Left lung (tissue), 10 donors: ENCODE results near the gene SOX6. TPM values are rescaled to one million over a fixed set of nuclear protein-coding genes. Genes with fewer than 3 reads are reported as not detected.

Experiments used
- ATAC-seq: fragments of 200-7000 bp; cut with Tn5 transposase; one replicate; pipeline ENCODE4 v1.9.1; 2020; ENCODE audit warnings: moderate library complexity
- DNase-seq, 4 donors: peaks; one replicate each; pipeline ENCODE4 v3.0.0-alpha.2; 2013 to 2020
- H3K27ac ChIP-seq, 2 donors: fragments of 200-600 bp; sonication (generic) in 1 of 2; one replicate each; pipeline versions ENCODE4 v1.5.0 to v1.8.0; 2020 to 2021
- H3K27me3 ChIP-seq, 2 donors: fragments of 200-600 bp; sonication (generic) in 1 of 2; one replicate each; pipeline versions ENCODE4 v1.5.0 to v1.8.0; 2020 to 2021
- H3K36me3 ChIP-seq, 2 donors: fragments of 200-600 bp; sonication (generic) in 1 of 2; one replicate each; pipeline versions ENCODE4 v1.5.0 to v1.8.0; 2020 to 2021
- H3K4me1 ChIP-seq, 2 donors: fragments of 200-600 bp; one replicate each; pipeline ENCODE4 v1.8.0; 2021
- H3K4me3 ChIP-seq, 2 donors: fragments of 200-600 bp; sonication (generic) in 1 of 2; one replicate each; pipeline versions ENCODE4 v1.5.0 to v1.8.0; 2020 to 2021; ENCODE audit warnings: mild to moderate bottlenecking in 1 of 2
- H3K9me3 ChIP-seq, 2 donors: fragments of 200-600 bp; sonication (generic) in 1 of 2; one replicate each; pipeline versions ENCODE4 v1.5.0 to v1.8.0; 2020 to 2021
- CTCF ChIP-seq, 2 donors: fragments of 200-600 bp; sonication (generic) in 1 of 2; IDR thresholded peaks; one replicate each; pipeline versions ENCODE4 v1.5.0 to v1.8.0; 2021; ENCODE audit warnings: antibody characterized with exemption in 2 of 2
- intact Hi-C, 2 donors: fragments of 100-400 bp; cut with DNase I; formaldehyde crosslinking; loops; one replicate each; pipeline versions ENCODE4 v1.11.2 to v1.14.2; 2022
- polyA plus RNA-seq, 6 donors: library from polyadenylated mRNA; unstranded; fragments of 120-200 nt; gene quantifications; one replicate each; pipeline ENCODE4 v1.2.1, GENCODE V29; 2013; ENCODE audit not compliant: insufficient read length in 6 of 6
- total RNA-seq, 2 donors: library from RNA; stranded (reverse); fragmentation: NEBNext Ultra II Directional; extraction: Animal tissue kit (Norgen Biotek cat#: 25700); gene quantifications; one replicate each; pipeline ENCODE4 v1.2.1, GENCODE V29; 2021
- donor health status: DM: no; HTN: yes; CAD: no.
- donor health status: DM: no; HTN: no; CAD: no.

SOX6 gene
- total and polyA plus RNA-seq, 8 donors: 4.7 to 20.5 (median 15.6) TPM

- TF ChIP-seq CTCF (IDR thresholded peaks at IDR 0.05): no peak
- Histone ChIP-seq H3K27me3 (no peaks in the 10 kb centered on the region), H3K4me3 (no peak overlapping the region), H3K27ac (no peak overlapping the region), H3K4me1 (no peaks in the 10 kb centered on the region), H3K36me3 (no peaks in the 10 kb centered on the region), H3K9me3 (no peaks in the 10 kb centered on the region)
- no peak for DNase-seq
- intact Hi-C loops: no loop called here
- ATAC-seq: no peak
These were observed 3.0 kb upstream of the SOX6 start for GRCh38 chr11:16359369-16359768.

GRCh38 chr11:16358726-16359125, 2.4 kb upstream of the SOX6 start:
- Histone ChIP-seq H3K4me3 (no peak overlapping the region), H3K9me3 (no peaks in the 10 kb centered on the region), H3K27me3 (no peaks in the 10 kb centered on the region), H3K4me1 (no peaks in the 10 kb centered on the region), H3K27ac (no peak overlapping the region), H3K36me3 (no peaks in the 10 kb centered on the region)
- DNase-seq: no peak
- no peak for TF ChIP-seq CTCF (IDR thresholded peaks at IDR 0.05)
- intact Hi-C loops: no loop called here
- ATAC-seq: no peak

DNA sequence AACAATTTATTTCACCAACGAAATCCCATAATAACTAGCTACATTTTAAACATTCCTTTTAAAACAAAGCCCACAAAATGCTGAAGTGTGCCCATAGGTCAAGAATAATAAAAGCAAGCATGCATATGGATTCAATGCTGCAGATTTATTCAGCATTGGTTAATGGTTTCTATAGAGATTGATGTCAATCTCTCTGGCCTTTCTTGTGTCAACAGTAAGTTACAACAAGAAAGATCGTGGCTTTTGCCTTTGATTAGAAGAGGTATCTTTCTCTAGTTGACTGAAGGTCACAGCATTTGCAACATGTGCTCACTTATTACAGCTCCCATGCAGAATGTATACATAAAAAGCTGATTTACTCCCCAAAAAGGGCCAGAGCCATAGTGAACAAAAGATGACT, 1.4 kb upstream of the SOX6 start:
- Histone ChIP-seq H3K4me1 (no peaks in the 10 kb centered on the region), H3K27me3 (no peaks in the 10 kb centered on the region), H3K4me3 (no peak overlapping the region), H3K36me3 (no peaks in the 10 kb centered on the region), H3K9me3 (no peaks in the 10 kb centered on the region), H3K27ac (no peak overlapping the region)
- TF ChIP-seq CTCF (IDR thresholded peaks at IDR 0.05): no peak
- no peak for DNase-seq
- intact Hi-C loops: no loop called here
- no peak for ATAC-seq

DNA sequence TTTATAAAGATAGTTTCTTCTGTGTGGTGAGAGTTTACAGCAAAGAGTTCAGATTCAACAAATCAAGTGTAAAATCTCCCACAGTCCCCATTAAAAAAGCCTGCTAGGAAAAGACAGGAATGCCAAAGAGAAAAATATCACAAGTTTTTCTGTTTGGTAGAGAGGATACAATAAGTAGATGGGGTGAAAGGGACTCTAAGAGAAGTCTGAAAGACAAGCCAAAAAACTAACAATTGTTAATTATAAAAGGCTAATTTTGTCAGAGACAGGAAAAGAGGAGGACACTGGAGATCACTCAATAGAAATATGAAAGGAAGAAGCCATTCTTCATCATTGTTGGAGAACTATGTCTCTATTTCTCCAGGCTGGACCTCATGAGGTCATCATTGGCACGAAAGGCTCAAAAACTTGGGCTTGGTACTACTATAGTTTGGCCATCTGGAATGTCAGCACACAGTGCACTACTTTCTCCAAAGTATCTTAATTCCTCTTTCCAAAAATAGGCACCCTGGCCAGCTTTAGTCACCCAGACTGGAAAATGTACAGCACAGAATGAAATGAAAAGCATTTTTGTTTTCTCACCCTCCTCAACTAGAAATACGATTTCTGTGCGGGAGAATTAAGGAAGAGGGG, 531 bp upstream of the SOX6 start:
- H3K36me3 ChIP-seq: no peaks in the 10 kb centered on the region
- no peaks in the 10 kb centered on the region for H3K9me3 ChIP-seq
- intact Hi-C loops: no loop called here
- ATAC-seq: no peak
- H3K27me3 ChIP-seq: no peaks in the 10 kb centered on the region
- H3K27ac ChIP-seq: no peak overlapping the region
- TF ChIP-seq CTCF (IDR thresholded peaks at IDR 0.05): no peak
- DNase-seq: no peak
- H3K4me1 ChIP-seq: no peaks in the 10 kb centered on the region
- H3K4me3 ChIP-seq: no peak overlapping the region

DNA sequence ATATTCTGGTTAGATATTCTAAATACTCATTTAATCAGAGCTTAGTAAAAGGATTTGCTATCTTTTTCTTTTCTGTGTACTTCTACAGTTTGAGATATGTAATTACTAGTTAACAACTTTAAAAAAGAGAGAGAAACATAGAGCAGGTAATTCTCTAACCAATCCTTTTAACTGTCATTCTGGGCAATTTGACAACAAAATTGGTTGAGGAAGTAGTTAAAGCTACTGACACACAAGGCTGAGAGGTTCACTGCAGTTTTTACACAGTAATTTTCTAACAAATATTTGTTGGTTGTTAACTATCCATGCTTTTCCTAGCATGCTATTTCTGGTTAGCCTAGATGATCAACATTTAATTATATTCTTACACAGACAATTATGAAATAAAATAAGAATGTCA, 3.6 kb downstream of the SOX6 start:
- Histone ChIP-seq H3K4me3 (no peak overlapping the region), H3K27ac (no peak overlapping the region), H3K27me3 (no peaks in the 10 kb centered on the region), H3K4me1 (no peaks in the 10 kb centered on the region), H3K9me3 (no peaks in the 10 kb centered on the region), H3K36me3 (no peaks in the 10 kb centered on the region)
- no peak for TF ChIP-seq CTCF (IDR thresholded peaks at IDR 0.05)
- intact Hi-C loops: no loop called here
- ATAC-seq (no peak), DNase-seq (no peak)
